HG03460 (cell line): Measurements from ENCODE around the gene NTM.

Experiments
- ATAC-seq: cut with Tn5 transposase; IDR thresholded peaks from one replicate; pipeline ENCODE4 v1.9.1; 2021; ENCODE audit not compliant: unreplicated experiment

Gene NTM

GRCh38 chr11:131758726-131759125, 388.3 kb downstream of the NTM start:
- ATAC-seq = no peak

GRCh38 chr11:131759140-131759539, 388.7 kb downstream of the NTM start:
- no peak for ATAC-seq

- no peak for ATAC-seq
These were observed 390.0 kb downstream of the NTM start for GRCh38 chr11:131760091-131761061.

GRCh38 chr11:131762346-131763110, 392.1 kb downstream of the NTM start:
- ATAC-seq = no peak

GRCh38 chr11:131763193-131763890, 392.9 kb downstream of the NTM start:
- ATAC-seq = no peak

GRCh38 chr11:131764126-131764525, 393.7 kb downstream of the NTM start:
- no peak for ATAC-seq

DNA sequence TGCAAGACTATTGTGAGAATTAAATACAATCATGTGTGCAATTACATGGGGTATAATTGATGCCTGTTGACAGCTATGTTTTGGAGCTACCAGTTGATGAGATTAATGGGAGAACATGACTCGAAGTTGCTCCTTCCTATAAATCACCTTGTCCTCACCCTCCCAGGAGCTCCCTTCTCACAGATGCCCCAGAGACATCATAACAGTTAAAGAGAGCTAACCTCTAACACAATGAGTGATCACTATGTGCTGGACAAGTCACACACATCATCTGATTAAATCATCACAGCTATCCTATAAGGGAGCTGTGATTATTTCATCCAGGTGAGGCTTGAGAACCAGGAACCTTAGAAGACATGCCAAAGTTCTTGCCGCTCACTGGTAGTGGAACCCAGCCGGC, 394.2 kb downstream of the NTM start:
- ATAC-seq = no peak

- no peak for ATAC-seq
These were observed 396.2 kb downstream of the NTM start for GRCh38 chr11:131766637-131767036.

DNA sequence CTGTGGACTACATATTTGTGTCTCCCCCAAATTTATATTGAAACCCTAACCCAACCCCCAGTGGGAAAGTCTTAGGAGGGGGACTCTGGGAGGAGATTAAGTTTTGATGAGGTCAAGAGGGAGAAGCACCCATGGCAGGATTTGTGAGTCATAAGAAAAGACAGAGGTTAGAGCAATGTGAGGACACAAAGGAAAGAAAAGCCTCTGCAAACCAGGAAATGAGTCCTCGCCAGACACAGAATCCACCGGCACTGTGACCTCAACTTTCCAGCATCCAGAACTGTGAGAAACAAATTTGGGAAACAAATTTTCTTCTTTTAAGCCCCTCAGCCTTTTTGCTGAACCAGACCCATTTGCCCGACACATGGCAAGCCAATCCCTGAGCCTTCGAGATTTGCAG, 397.0 kb downstream of the NTM start:
- no peak for ATAC-seq

DNA sequence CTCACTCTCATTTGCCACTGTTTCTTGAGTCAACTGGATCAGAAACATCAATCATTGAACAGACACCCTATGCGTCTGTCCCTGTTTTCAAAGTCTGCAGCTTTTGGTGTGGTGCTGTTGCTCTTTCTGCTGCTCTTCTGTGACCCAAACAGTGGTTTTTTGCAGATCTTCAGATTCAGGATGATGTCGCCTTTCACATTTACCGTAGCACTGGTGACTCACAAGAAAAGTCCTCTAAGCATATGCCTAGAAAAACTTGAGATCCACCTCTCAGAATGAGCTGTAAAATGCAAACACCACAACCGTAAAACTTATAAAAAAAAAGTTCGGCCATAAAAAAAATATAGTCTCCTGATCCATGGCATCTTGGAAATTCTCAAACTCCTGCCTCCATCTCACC, 400.4 kb downstream of the NTM start:
- no peak for ATAC-seq

GRCh38 chr11:131771471-131771870, 401.1 kb downstream of the NTM start:
- ATAC-seq = no peak

- no peak for ATAC-seq
These were observed 403.2 kb downstream of the NTM start for GRCh38 chr11:131773626-131774025.

GRCh38 chr11:131776211-131776610, 405.8 kb downstream of the NTM start:
- ATAC-seq = no peak

DNA sequence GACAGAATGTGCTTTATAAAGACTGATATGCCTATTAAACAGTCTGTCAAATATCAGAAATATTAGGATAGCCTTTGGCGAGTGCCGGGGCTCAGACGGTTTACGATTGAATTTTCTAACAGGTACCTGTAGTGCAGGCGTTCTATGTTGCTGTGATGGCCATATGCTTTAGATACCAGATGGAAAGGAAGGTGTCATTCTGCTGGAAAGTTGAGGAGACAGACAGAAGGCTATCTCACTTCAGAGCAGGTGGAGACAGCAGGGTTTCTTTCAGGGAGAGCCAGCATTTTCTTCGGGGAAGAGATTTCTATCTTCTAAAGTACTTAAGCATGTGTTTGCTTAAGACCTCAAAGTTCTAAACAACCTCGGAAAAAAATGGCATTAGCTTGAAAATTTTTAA, 415.4 kb downstream of the NTM start:
- no peak for ATAC-seq

GRCh38 chr11:131787119-131787518, 416.7 kb downstream of the NTM start:
- ATAC-seq = no peak

- ATAC-seq = no peak
These were observed 420.2 kb downstream of the NTM start for GRCh38 chr11:131790586-131790985.

GRCh38 chr11:131792243-131792642, 421.8 kb downstream of the NTM start:
- ATAC-seq = no peak

GRCh38 chr11:131796089-131796488, 425.7 kb downstream of the NTM start:
- ATAC-seq = no peak

- ATAC-seq = no peak
These were observed 426.1 kb downstream of the NTM start for GRCh38 chr11:131796541-131796940.

DNA sequence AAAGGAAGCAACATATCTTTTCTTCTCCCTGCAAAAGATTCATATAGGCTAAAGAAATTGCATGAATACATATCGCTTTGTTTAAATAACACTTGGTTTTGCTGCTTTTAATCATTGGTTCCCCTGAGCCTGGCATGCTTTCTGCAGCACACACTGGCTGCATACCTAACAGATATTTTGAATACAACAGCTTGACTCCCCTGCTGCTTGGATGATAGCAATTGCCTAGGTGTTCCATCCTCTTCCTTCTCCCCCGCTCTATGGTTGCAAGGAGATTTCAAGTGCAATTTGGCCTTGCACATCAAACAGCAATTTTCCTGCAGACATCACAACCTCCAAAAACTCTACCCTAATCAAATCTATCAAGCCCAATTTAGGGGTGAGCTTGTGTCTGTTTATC, 430.0 kb downstream of the NTM start:
- no peak for ATAC-seq

- no peak for ATAC-seq
These were observed 432.2 kb downstream of the NTM start for GRCh38 chr11:131802440-131803115.
